Measurements from ENCODE around the gene LHFPL6.

LHFPL6 gene

GRCh38 chr13:39509616-39510315 is 93.2 kb downstream of the LHFPL6 start:
- no peak for DNase-seq

- no peak for DNase-seq
These were observed 96.2 kb downstream of the LHFPL6 start for GRCh38 chr13:39506559-39507390.

GRCh38 chr13:39505151-39505550 is 97.8 kb downstream of the LHFPL6 start:
- no peak for DNase-seq

- DNase-seq, result no peak
These were observed 99.9 kb downstream of the LHFPL6 start for GRCh38 chr13:39503048-39503447.

GRCh38 chr13:39501702-39502324 is 101.2 kb downstream of the LHFPL6 start:
- no peak for DNase-seq

GRCh38 chr13:39499604-39500003 is 103.4 kb downstream of the LHFPL6 start:
- DNase-seq, result no peak

GRCh38 chr13:39498471-39499114 is 104.4 kb downstream of the LHFPL6 start:
- no peak for DNase-seq

GRCh38 chr13:39496506-39496905 is 106.5 kb downstream of the LHFPL6 start:
- no peak for DNase-seq

- DNase-seq, result no peak
These were observed 108.4 kb downstream of the LHFPL6 start for GRCh38 chr13:39494633-39495032.

- DNase-seq, result no peak
These were observed 109.0 kb downstream of the LHFPL6 start for GRCh38 chr13:39494006-39494405.

GRCh38 chr13:39490136-39490535 is 112.9 kb downstream of the LHFPL6 start:
- DNase-seq, result no peak

- no peak for DNase-seq
These were observed 116.2 kb downstream of the LHFPL6 start for GRCh38 chr13:39486758-39487157.

GRCh38 chr13:39485314-39485700 is 117.7 kb downstream of the LHFPL6 start:
- no peak for DNase-seq

- no peak for DNase-seq
These were observed 118.3 kb downstream of the LHFPL6 start for GRCh38 chr13:39484506-39485313.

- no peak for DNase-seq
These were observed 119.7 kb downstream of the LHFPL6 start for GRCh38 chr13:39483326-39483725.

GRCh38 chr13:39481491-39481890 is 121.5 kb downstream of the LHFPL6 start:
- no peak for DNase-seq

GRCh38 chr13:39474600-39474999 is 128.4 kb downstream of the LHFPL6 start:
- DNase-seq, result no peak

GRCh38 chr13:39469676-39470075 is 133.3 kb downstream of the LHFPL6 start:
- no peak for DNase-seq

- no peak for DNase-seq
These were observed 134.7 kb downstream of the LHFPL6 start for GRCh38 chr13:39468306-39468705.

GRCh38 chr13:39463611-39464010 is 139.4 kb downstream of the LHFPL6 start:
- no peak for DNase-seq

- no peak for DNase-seq
These were observed 140.1 kb downstream of the LHFPL6 start for GRCh38 chr13:39462906-39463305.

GRCh38 chr13:39462428-39462827 is 140.6 kb downstream of the LHFPL6 start:
- no peak for DNase-seq
